Left ventricle myocardium inferior (tissue), 1 donor: ENCODE data around the gene PCDHGA1. TPM values are rescaled to one million over a fixed set of nuclear protein-coding genes. Genes with fewer than 3 reads are reported as not detected.

ENCODE experiments used
- DNase-seq: peaks from one replicate; pipeline ENCODE4 v3.0.0-alpha.2; 2020
- H3K27ac ChIP-seq: fragments of 200-600 bp; replicated peaks from 2 replicates; pipeline ENCODE4 v1.8.0; 2021
- H3K27me3 ChIP-seq: fragments of 200-600 bp; 2 replicates; pipeline ENCODE4 v1.8.0; 2021; ENCODE audit warnings: low read depth
- H3K36me3 ChIP-seq: fragments of 200-600 bp; 2 replicates; pipeline ENCODE4 v1.8.0; 2021
- H3K4me1 ChIP-seq: fragments of 200-600 bp; 2 replicates; pipeline ENCODE4 v1.8.0; 2021
- H3K4me3 ChIP-seq: fragments of 200-600 bp; 2 replicates; pipeline ENCODE4 v1.8.0; 2021; ENCODE audit warnings: mild to moderate bottlenecking, moderate library complexity
- H3K9me3 ChIP-seq: fragments of 200-600 bp; replicated peaks from 2 replicates; pipeline ENCODE4 v1.8.0; 2021
- CTCF ChIP-seq: fragments of 200-600 bp; IDR thresholded peaks from 2 replicates; pipeline ENCODE4 v1.8.0; 2021; ENCODE audit warnings: antibody characterized with exemption, mild to moderate bottlenecking, borderline replicate concordance
- intact Hi-C: fragments of 100-400 bp; cut with micrococcal nuclease; formaldehyde crosslinking; loops from one replicate; pipeline ENCODE4 v1.11.0; 2022
- total RNA-seq: library from RNA; stranded (reverse); fragmentation: NEBNext Ultra II Directional; extraction: Animal tissue kit (Norgen Biotek cat#: 25700); gene quantifications from one replicate; pipeline ENCODE4 v1.2.1, GENCODE V29; 2021
- donor health status: DM: no; HTN: yes; CAD: no; lungs with severe emphysema.

Gene PCDHGA1
- total RNA-seq, 1 donor from 2014 or later = 3.1 TPM

DNA sequence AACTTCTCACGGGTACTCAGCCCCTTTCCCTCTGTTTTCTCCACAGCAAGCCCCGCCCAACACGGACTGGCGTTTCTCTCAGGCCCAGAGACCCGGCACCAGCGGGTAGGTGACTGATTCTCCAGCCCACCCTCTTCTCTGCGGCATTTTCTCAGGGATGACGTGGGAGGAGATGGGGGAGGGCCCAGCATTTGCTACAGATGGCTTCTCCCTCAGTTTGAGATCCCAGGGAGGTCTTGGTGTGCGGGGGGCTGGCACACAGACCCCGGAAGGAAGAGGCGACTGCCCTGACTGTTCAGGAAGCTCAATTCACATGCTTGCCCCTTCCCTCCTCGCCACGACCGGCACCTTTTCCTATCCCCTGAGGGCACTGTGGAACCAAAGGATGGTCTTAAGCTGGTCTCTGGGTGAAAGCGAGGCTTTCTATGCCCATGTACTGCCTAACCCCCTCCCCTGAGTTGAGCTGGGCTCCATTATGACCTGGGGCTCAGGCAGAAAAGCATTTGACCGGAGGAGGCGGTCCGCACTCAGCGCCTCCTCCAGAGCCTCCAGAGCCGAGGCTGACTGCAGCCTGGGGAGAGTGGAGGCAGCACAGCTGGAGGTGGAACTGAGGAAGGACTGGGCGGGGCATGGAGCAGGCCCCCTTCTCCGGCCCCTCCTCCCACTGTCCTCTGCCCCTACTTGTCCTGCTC lies 164.6 kb downstream of the PCDHGA1 start:
- TF ChIP-seq CTCF = no peak
- DNase-seq = no peak
- intact Hi-C loops = no loop called here
- Histone ChIP-seq H3K27ac (peak overlapping the region; percentile 23), H3K27me3 (no peaks in the 10 kb centered on the region), H3K9me3 (no peaks in the 10 kb centered on the region), H3K4me1 (peaks cover 36% of the 10 kb centered on the region), H3K4me3 (no peak overlapping the region), H3K36me3 (peaks cover 62% of the 10 kb centered on the region)

DNA sequence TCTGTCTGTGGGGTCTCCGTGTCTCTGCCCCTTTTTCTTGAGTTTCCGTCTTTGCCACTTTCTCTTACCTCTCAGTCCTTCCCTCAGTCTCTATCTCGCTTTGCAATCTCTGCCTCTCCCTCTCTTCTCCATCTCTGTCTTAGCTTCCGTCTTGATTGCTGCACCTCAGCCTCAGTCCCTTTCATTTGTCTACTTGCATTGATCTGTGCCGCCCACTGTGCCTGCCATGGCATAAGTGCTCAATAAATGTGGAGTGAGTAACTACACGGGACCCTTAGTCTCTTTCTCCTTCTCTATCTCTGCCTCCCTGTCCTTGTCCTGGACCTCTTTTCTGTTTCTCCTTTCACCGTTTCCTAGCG lies 165.1 kb downstream of the PCDHGA1 start:
- peaks cover 63% of the 10 kb centered on the region for H3K36me3 ChIP-seq
- no peaks in the 10 kb centered on the region for H3K27me3 ChIP-seq
- TF ChIP-seq CTCF = no peak
- H3K9me3 ChIP-seq = no peaks in the 10 kb centered on the region
- H3K4me3 ChIP-seq = no peak overlapping the region
- no peak for DNase-seq
- peak overlapping the region; percentile 23 for H3K27ac ChIP-seq
- intact Hi-C loops = no loop called here
- peaks cover 36% of the 10 kb centered on the region for H3K4me1 ChIP-seq

DNA sequence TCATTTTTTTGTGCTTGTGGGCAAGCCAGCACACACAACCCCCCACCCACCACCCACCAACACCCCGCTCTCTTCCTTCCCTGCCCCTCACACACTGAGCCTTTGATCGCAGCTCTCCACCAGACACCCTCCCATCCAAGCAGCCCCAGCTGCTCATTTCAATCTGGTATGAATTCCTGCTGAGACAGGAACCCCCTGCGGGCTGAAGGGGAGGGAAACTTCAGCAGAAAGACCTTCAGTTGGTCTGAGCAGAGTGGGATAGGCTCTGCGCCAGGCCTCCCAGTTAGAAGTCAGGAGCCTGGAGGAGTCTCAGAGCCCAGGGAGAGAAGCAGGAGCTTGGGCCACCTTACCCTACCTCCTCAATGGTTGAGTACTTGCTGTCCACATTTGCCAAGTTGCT lies 165.7 kb downstream of the PCDHGA1 start:
- Histone ChIP-seq H3K4me1 (peaks cover 36% of the 10 kb centered on the region), H3K4me3 (no peak overlapping the region), H3K27ac (no peak overlapping the region), H3K36me3 (peaks cover 62% of the 10 kb centered on the region), H3K9me3 (no peaks in the 10 kb centered on the region), H3K27me3 (no peaks in the 10 kb centered on the region)
- no peak for DNase-seq
- intact Hi-C loops = no loop called here
- TF ChIP-seq CTCF = no peak

GRCh38 chr5:141501761-141502160 lies 171.4 kb downstream of the PCDHGA1 start:
- no peak overlapping the region for H3K4me3 ChIP-seq
- intact Hi-C loops = no loop called here
- peaks cover 54% of the 10 kb centered on the region for H3K36me3 ChIP-seq
- H3K4me1 ChIP-seq = peaks cover 13% of the 10 kb centered on the region
- H3K27ac ChIP-seq = no peak overlapping the region
- no peaks in the 10 kb centered on the region for H3K27me3 ChIP-seq
- no peak for TF ChIP-seq CTCF
- no peaks in the 10 kb centered on the region for H3K9me3 ChIP-seq
- no peak for DNase-seq

DNA sequence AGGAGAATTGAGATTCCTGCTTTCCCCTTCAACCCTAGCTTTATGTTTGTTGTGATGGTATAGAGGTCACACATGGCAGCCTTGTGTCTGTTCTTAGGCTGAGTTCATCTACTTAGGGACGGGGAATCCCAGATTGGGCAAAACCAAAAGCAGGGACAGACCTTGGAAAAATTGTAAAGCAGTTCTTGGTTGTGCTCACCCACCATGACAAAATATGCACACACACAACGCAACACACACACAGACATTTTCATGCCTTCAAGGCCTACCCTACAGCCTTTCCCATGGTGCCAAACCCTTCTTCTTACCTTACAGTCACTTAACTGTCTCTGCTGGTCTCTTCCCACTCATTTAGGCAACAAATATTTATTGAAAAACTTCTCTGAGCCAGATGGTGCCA lies 173.4 kb downstream of the PCDHGA1 start:
- no peak overlapping the region for H3K4me3 ChIP-seq
- no peak for DNase-seq
- peaks cover 33% of the 10 kb centered on the region for H3K4me1 ChIP-seq
- TF ChIP-seq CTCF = no peak
- peaks cover 39% of the 10 kb centered on the region for H3K36me3 ChIP-seq
- no peaks in the 10 kb centered on the region for H3K9me3 ChIP-seq
- intact Hi-C loops = no loop called here
- no peak overlapping the region for H3K27ac ChIP-seq
- H3K27me3 ChIP-seq = no peaks in the 10 kb centered on the region

GRCh38 chr5:141504216-141504615 lies 173.9 kb downstream of the PCDHGA1 start:
- Histone ChIP-seq H3K27me3 (no peaks in the 10 kb centered on the region), H3K4me1 (peaks cover 38% of the 10 kb centered on the region), H3K27ac (no peak overlapping the region), H3K4me3 (no peak overlapping the region), H3K9me3 (no peaks in the 10 kb centered on the region), H3K36me3 (peaks cover 36% of the 10 kb centered on the region)
- no peak for DNase-seq
- TF ChIP-seq CTCF = no peak
- intact Hi-C loops = no loop called here
